Erythroblast (primary cell): Measurements from ENCODE around the gene PRKG1.

Experiments
- GATA1 ChIP-seq: IDR thresholded peaks from 2 replicates; pipeline ENCODE4 v1.6.1; 2011; ENCODE audit warnings: low read depth, mild to moderate bottlenecking, control low read depth, low read length, moderate library complexity
- POLR2A ChIP-seq: IDR thresholded peaks from 2 replicates; pipeline ENCODE4 v1.6.1; 2011; ENCODE audit warnings: mild to moderate bottlenecking, low read length

DNA sequence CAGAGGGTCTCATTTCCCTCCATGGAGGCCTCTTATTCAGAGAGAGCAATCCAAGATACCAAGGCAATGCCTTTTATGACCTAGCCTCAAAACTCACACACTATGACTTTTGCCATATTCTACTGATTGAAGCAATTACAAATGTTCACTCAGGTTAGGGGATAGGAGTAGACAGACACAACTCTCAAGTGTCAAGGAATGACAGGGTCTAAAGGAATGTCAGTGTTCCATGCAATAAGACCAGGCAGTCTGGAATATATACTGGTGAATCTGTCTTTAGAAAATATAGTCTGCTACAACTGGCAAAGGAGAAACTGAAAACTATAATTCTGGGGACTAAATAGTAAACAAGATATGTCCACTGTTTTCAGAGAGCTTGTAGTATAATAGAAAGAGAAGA is 283.9 kb downstream of the PRKG1 start:
- TF ChIP-seq POLR2A = no peak
- no peak for TF ChIP-seq GATA1
